ENCODE measurements around the gene C10orf105.

C10orf105 gene

GRCh38 chr10:71671994-71672946 lies 47.3 kb downstream of the C10orf105 start:
- DNase-seq: no peak

- no peak for DNase-seq
Observed at GRCh38 chr10:71667387-71667752, 52.2 kb downstream of the C10orf105 start.

- DNase-seq: no peak
Observed at GRCh38 chr10:71666639-71667386, 52.8 kb downstream of the C10orf105 start.

- DNase-seq: no peak
Observed at GRCh38 chr10:71665456-71665855, 54.1 kb downstream of the C10orf105 start.

GRCh38 chr10:71664585-71664984 lies 55.0 kb downstream of the C10orf105 start:
- no peak for DNase-seq

- no peak for DNase-seq
Observed at GRCh38 chr10:71663311-71663710, 56.3 kb downstream of the C10orf105 start.

- no peak for DNase-seq
Observed at GRCh38 chr10:71661779-71662336, 57.7 kb downstream of the C10orf105 start.
